ENCODE measurements around the gene SIRT4.

DNA sequence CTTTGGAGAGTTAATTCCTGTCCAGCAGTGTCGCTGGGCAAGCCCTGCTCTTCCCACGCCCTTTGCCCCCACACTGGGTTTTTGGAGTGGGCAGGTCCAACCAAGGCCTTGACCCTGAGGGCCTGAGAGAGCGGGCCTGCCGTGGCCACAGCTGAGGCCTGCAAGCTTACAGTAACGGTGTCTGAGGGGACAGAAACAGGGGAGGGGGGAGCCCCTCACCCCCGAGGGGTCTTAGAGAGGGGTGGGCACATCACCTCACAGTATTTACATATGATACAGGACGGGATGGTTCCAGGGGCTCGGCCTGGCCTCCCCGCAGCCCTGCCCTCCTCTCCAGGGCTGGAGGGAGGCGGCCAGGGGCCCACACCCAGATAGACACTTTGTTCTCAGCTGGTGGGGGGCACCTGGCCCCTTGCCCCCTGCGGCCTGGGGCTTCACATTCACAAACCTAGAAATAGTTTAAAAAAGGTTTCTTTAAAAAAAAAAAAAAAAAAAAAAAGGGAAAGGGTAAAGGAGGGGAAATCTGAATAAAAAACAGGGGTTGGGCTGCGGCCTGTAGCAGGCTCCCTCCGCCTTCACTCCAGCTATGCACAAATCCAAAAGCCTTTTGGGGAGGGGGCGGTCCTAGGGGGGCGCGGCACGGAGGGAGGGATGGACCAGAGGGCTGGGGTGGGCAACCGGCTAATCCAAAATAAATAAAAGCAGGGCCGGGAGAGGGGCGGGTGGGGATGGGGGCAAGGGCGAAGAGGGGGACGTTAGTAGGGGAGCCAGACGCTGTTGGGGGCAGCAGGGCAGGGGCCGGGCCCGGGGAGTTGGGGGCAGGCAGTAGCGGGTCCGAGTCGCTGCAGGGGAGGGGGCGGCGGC, 40.3 kb downstream of the SIRT4 start:
- TF ChIP-seq, protein P1, sequence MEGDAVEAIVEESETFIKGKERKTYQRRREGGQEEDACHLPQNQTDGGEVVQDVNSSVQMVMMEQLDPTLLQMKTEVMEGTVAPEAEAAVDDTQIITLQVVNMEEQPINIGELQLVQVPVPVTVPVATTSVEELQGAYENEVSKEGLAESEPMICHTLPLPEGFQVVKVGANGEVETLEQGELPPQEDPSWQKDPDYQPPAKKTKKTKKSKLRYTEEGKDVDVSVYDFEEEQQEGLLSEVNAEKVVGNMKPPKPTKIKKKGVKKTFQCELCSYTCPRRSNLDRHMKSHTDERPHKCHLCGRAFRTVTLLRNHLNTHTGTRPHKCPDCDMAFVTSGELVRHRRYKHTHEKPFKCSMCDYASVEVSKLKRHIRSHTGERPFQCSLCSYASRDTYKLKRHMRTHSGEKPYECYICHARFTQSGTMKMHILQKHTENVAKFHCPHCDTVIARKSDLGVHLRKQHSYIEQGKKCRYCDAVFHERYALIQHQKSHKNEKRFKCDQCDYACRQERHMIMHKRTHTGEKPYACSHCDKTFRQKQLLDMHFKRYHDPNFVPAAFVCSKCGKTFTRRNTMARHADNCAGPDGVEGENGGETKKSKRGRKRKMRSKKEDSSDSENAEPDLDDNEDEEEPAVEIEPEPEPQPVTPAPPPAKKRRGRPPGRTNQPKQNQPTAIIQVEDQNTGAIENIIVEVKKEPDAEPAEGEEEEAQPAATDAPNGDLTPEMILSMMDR (IDR thresholded peaks at IDR 0.05), result no peak
- TF ChIP-seq POLR2A (IDR thresholded peaks at IDR 0.05), result no peak
